ENCODE data around the gene PSMG3.

Gene PSMG3

GRCh38 chr7:1566687-1567048 is 3.2 kb downstream of the PSMG3 start:
- Histone ChIP-seq H3K9ac (ENCODE audit: low read length) (no peak overlapping the region), H3K4me2 (ENCODE audit: low read depth, low read length, poor library complexity, severe bottlenecking) (no peak overlapping the region), H3K36me3 (ENCODE audit: low read length) (no peaks in the 10 kb centered on the region), H3K27me3 (ENCODE audit: low read length) (no peaks in the 10 kb centered on the region), H3K9me3 (ENCODE audit: insufficient read depth, low read length) (no peaks in the 10 kb centered on the region), H3K79me2 (ENCODE audit: insufficient read depth, low read length) (peaks cover 6% of the 10 kb centered on the region), H3F3A (ENCODE audit: insufficient read depth) (peaks cover 5% of the 10 kb centered on the region; the same call in 1 of the 2 replicates), H3K9me2 (replicated peaks; ENCODE audit: insufficient read depth, low read length) (no peaks in the 10 kb centered on the region), H3K27ac (ENCODE audit: low read depth, low read length) (no peak overlapping the region), H3K4me3 (ENCODE audit: insufficient read depth, low read length, poor library complexity, severe bottlenecking) (no peak overlapping the region), H2AFZ (ENCODE audit: low read depth, low read length, severe bottlenecking) (no peak overlapping the region), H4K20me1 (ENCODE audit: low read depth, low read length) (no peaks in the 10 kb centered on the region)
- no peak for TF ChIP-seq CTCF (IDR thresholded peaks at IDR 0.05; ENCODE audit: insufficient read depth, low read length, poor library complexity, severe bottlenecking)
- no peak for TF ChIP-seq EZH2phosphoT487 (conservative IDR thresholded peaks at IDR 0.05; ENCODE audit: low read length)

GRCh38 chr7:1564603-1565022 is 5.2 kb downstream of the PSMG3 start:
- no peak overlapping the region for H3K4me2 ChIP-seq (ENCODE audit: low read depth, low read length, poor library complexity, severe bottlenecking)

GRCh38 chr7:1563981-1564602 is 5.7 kb downstream of the PSMG3 start:
- H3K9me2 ChIP-seq (replicated peaks; ENCODE audit: insufficient read depth, low read length) = no peaks in the 10 kb centered on the region
- H3K27ac ChIP-seq (ENCODE audit: low read depth, low read length) = no peak overlapping the region
- H3K9me3 ChIP-seq (ENCODE audit: insufficient read depth, low read length) = no peaks in the 10 kb centered on the region
- H4K20me1 ChIP-seq (ENCODE audit: low read depth, low read length) = no peaks in the 10 kb centered on the region
- no peak overlapping the region for H3K4me3 ChIP-seq (ENCODE audit: insufficient read depth, low read length, poor library complexity, severe bottlenecking)
- H3K79me2 ChIP-seq (ENCODE audit: insufficient read depth, low read length) = peaks cover 5% of the 10 kb centered on the region
- no peaks in the 10 kb centered on the region for H3K36me3 ChIP-seq (ENCODE audit: low read length)
- H3K4me2 ChIP-seq (ENCODE audit: low read depth, low read length, poor library complexity, severe bottlenecking) = no peak overlapping the region
- no peak overlapping the region for H2AFZ ChIP-seq (ENCODE audit: low read depth, low read length, severe bottlenecking)
- no peak overlapping the region for H3K9ac ChIP-seq (ENCODE audit: low read length)
- TF ChIP-seq CTCF (IDR thresholded peaks at IDR 0.05; ENCODE audit: insufficient read depth, low read length, poor library complexity, severe bottlenecking) (no peak), EZH2phosphoT487 (conservative IDR thresholded peaks at IDR 0.05; ENCODE audit: low read length) (no peak)
- H3K27me3 ChIP-seq (ENCODE audit: low read length) = no peaks in the 10 kb centered on the region
- H3F3A ChIP-seq (ENCODE audit: insufficient read depth) = peaks cover 5% of the 10 kb centered on the region; the same call in 1 of the 2 replicates

More at GRCh38 chr7:1564603-1565022, 5.2 kb downstream of the PSMG3 start:
- H3K36me3 ChIP-seq (ENCODE audit: low read length) = no peaks in the 10 kb centered on the region
- H3K9me3 ChIP-seq (ENCODE audit: insufficient read depth, low read length) = no peaks in the 10 kb centered on the region
- peaks cover 6% of the 10 kb centered on the region for H3K79me2 ChIP-seq (ENCODE audit: insufficient read depth, low read length)
- TF ChIP-seq CTCF (IDR thresholded peaks at IDR 0.05; ENCODE audit: insufficient read depth, low read length, poor library complexity, severe bottlenecking) (no peak), EZH2phosphoT487 (conservative IDR thresholded peaks at IDR 0.05; ENCODE audit: low read length) (no peak)
- no peak overlapping the region for H3K9ac ChIP-seq (ENCODE audit: low read length)
- H3K4me3 ChIP-seq (ENCODE audit: insufficient read depth, low read length, poor library complexity, severe bottlenecking) = no peak overlapping the region
- no peaks in the 10 kb centered on the region for H4K20me1 ChIP-seq (ENCODE audit: low read depth, low read length)
- no peaks in the 10 kb centered on the region for H3K9me2 ChIP-seq (replicated peaks; ENCODE audit: insufficient read depth, low read length)
- H3K27me3 ChIP-seq (ENCODE audit: low read length) = no peaks in the 10 kb centered on the region
- H3K27ac ChIP-seq (ENCODE audit: low read depth, low read length) = no peak overlapping the region
- H3F3A ChIP-seq (ENCODE audit: insufficient read depth) = peaks cover 5% of the 10 kb centered on the region; the same call in 1 of the 2 replicates
- no peak overlapping the region for H2AFZ ChIP-seq (ENCODE audit: low read depth, low read length, severe bottlenecking)
